ENCODE measurements around the gene SPEG.
A peak's percentile ranks its signal among the peaks of the same experiment; 100 is the strongest.

- TF ChIP-seq CTCF (IDR thresholded peaks at IDR 0.05) (no peak), POLR2AphosphoS5 (IDR thresholded peaks at IDR 0.05) (peak in 1 of 4 donors; percentile 16)
Measured at GRCh38 chr2:219448099-219448775, 13.6 kb downstream of the SPEG start.

Measured in sigmoid colon (tissue), 4 donors.